Neutrophil (primary cell): ENCODE results near the gene FGF5.

Experiments used
- H3K27ac ChIP-seq: fragments of 200-600 bp; sonication (generic); 2 replicates; pipeline ENCODE4 v1.5.1; 2016; ENCODE audit warnings: mild to moderate bottlenecking, moderate library complexity
- H3K27me3 ChIP-seq: fragments of 200-600 bp; sonication (generic); 2 replicates; pipeline ENCODE4 v1.6.0; 2016; ENCODE audit warnings: mild to moderate bottlenecking
- H3K36me3 ChIP-seq: fragments of 200-600 bp; sonication (generic); 2 replicates; pipeline ENCODE4 v1.5.1; 2017
- H3K4me1 ChIP-seq, 2 experiments: fragments of 200-600 bp in 1 of 2; sonication (generic) in 1 of 2; 1 replicate in 1 of 2; 2 replicates in 1 of 2; pipeline versions ENCODE4 v1.5.1 to v1.6.1; 2013 to 2016; ENCODE audit warnings: low read depth in 1 of 2, low read length in 1 of 2, mild to moderate bottlenecking in 1 of 2, moderate library complexity in 1 of 2; ENCODE audit not compliant: control insufficient read depth in 1 of 2, insufficient read depth in 1 of 2
- H3K4me3 ChIP-seq, 2 experiments: fragments of 200-600 bp in 1 of 2; sonication (generic) in 1 of 2; 1 replicate in 1 of 2; 2 replicates in 1 of 2; pipeline ENCODE4 v1.5.1; 2013 to 2016; ENCODE audit warnings: low read depth in 1 of 2, low read length in 1 of 2, mild to moderate bottlenecking in 1 of 2, moderate library complexity in 1 of 2
- H3K9me3 ChIP-seq: fragments of 200-600 bp; sonication (generic); 2 replicates; pipeline ENCODE4 v1.5.1; 2016
- CTCF ChIP-seq: fragments of 200-600 bp; sonication (generic); IDR thresholded peaks from 2 replicates; pipeline ENCODE4 v1.5.1; 2016; ENCODE audit warnings: antibody characterized with exemption

Gene FGF5

DNA sequence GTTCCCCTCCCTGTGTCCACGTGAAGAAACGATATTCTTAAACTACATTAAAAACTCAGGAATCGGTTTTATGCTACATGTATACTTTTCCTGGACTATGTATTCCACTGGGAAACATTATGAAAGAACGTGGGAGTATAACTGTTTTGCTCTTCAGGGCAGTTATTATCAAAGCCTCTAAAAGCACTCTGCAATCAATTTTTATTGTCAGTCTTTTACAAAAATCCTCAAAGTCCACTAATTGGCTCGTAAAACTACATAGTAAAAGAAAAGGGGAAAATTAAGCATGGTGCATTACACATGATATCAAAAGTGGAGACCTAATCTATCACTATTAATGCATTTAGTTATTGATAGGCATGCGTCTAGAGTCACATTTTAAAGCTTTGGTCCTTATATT lies 57.7 kb downstream of the FGF5 start:
- TF ChIP-seq CTCF = no peak
- Histone ChIP-seq H3K36me3 (no peaks in the 10 kb centered on the region), H3K27ac (no peak overlapping the region), H3K27me3 (no peaks in the 10 kb centered on the region), H3K4me3 (no peak overlapping the region), H3K4me1 (no peaks in the 10 kb centered on the region), H3K9me3 (no peaks in the 10 kb centered on the region)

- no peaks in the 10 kb centered on the region for H3K9me3 ChIP-seq
- peaks cover 7 to 16% of the 10 kb centered on the region in 2 experiments for H3K4me1 ChIP-seq
- H3K4me3 ChIP-seq = no peak overlapping the region
- no peaks in the 10 kb centered on the region for H3K36me3 ChIP-seq
- TF ChIP-seq CTCF = no peak
- H3K27ac ChIP-seq = no peak overlapping the region
- H3K27me3 ChIP-seq = peaks cover 52% of the 10 kb centered on the region
These were observed 65.2 kb downstream of the FGF5 start for GRCh38 chr4:80331693-80332092.

DNA sequence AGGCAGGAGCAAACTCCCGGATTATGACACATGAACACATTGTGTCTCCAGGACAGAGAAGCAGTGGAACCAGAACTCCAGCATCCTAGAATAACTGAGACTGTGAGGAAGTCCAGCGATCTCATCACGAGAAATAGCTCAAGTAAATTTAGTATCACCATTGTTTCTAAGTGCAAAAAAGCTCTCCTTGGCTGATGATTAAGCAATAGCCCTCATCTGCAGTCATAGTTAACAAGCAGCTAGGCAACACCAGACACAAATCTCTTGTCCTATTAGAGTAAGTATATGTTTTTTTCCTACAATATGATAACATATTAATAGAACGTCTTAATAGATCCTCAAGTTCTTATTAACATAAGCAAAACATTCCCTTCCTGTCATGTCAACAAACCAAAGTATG lies 66.7 kb downstream of the FGF5 start:
- no peaks in the 10 kb centered on the region for H3K9me3 ChIP-seq
- no peak overlapping the region for H3K4me3 ChIP-seq
- H3K36me3 ChIP-seq = no peaks in the 10 kb centered on the region
- H3K27ac ChIP-seq = no peak overlapping the region
- TF ChIP-seq CTCF = no peak
- H3K4me1 ChIP-seq = peaks cover 7 to 16% of the 10 kb centered on the region in 2 experiments
- H3K27me3 ChIP-seq = peaks cover 66% of the 10 kb centered on the region

GRCh38 chr4:80334568-80334967 lies 68.1 kb downstream of the FGF5 start:
- Histone ChIP-seq H3K36me3 (no peaks in the 10 kb centered on the region), H3K27me3 (peaks cover 76% of the 10 kb centered on the region), H3K27ac (no peak overlapping the region), H3K9me3 (no peaks in the 10 kb centered on the region), H3K4me1 (peaks cover 7 to 16% of the 10 kb centered on the region in 2 experiments), H3K4me3 (no peak overlapping the region)
- TF ChIP-seq CTCF = no peak

DNA sequence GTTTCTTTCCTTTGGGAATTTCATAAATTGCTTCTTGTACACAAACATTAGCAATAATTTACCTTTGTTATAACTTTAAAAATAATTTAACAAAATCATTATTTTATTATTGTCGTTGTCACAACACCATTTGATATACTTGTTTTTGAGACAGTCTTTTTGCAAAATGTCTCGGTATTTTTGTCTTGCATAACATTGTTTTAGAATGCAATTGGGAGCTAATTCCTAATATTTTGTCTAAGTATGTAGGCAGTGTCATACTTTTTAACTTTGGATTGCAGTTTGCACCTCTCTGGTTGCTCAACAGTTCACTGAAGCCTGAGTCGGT lies 68.7 kb downstream of the FGF5 start:
- Histone ChIP-seq H3K4me1 (peaks cover 7 to 16% of the 10 kb centered on the region in 2 experiments), H3K4me3 (peak overlapping the region; percentile 60 to 63), H3K27me3 (peaks cover 76% of the 10 kb centered on the region), H3K36me3 (no peaks in the 10 kb centered on the region), H3K9me3 (no peaks in the 10 kb centered on the region), H3K27ac (no peak overlapping the region)
- no peak for TF ChIP-seq CTCF
